Ovary (tissue), 9 donors: ENCODE results near the gene EFCC1. TPM values are rescaled to one million over a fixed set of nuclear protein-coding genes. Genes with fewer than 3 reads are reported as not detected.

Source experiments
- DNase-seq, 5 donors: peaks; one replicate each; pipeline ENCODE4 v3.0.0-alpha.2; 2019 to 2020
- H3K27ac ChIP-seq, 2 donors: fragments of 200-600 bp; one replicate each; pipeline versions ENCODE4 v1.5.1 to v1.8.0; 2019 to 2022
- H3K27me3 ChIP-seq: fragments of 200-600 bp; one replicate; pipeline ENCODE4 v1.8.0; 2022
- H3K36me3 ChIP-seq: fragments of 200-600 bp; sonication (generic); one replicate; pipeline ENCODE4 v1.5.1; 2019
- H3K4me1 ChIP-seq: one replicate; pipeline ENCODE4 v1.8.1; 2013; ENCODE audit warnings: mild to moderate bottlenecking, moderate library complexity; ENCODE audit not compliant: insufficient read depth
- H3K4me3 ChIP-seq: fragments of 200-600 bp; sonication (generic); one replicate; pipeline ENCODE4 v1.5.1; 2017
- H3K9me3 ChIP-seq, 2 donors: fragments of 200-600 bp in 1 of 2; sonication (generic) in 1 of 2; one replicate each; pipeline versions ENCODE4 v1.5.1 to v1.8.1; 2013 to 2019; ENCODE audit warnings: mild to moderate bottlenecking in 1 of 2, moderate library complexity in 1 of 2
- CTCF ChIP-seq, 3 donors: fragments of 450-650 bp in 2 of 3; fragments of 200-600 bp in 1 of 3; IDR thresholded peaks; one replicate each; pipeline versions ENCODE4 v1.5.1 to v1.8.0; 2016 to 2022; ENCODE audit warnings: antibody characterized with exemption in 3 of 3, mild to moderate bottlenecking in 1 of 3
- EP300 ChIP-seq: sonication (generic); formaldehyde crosslinking; IDR thresholded peaks from one replicate; pipeline ENCODE4 v1.6.1; 2017; ENCODE audit warnings: antibody characterized with exemption
- POLR2A ChIP-seq: fragments of 450-650 bp; IDR thresholded peaks from one replicate; pipeline ENCODE4 v1.6.1; 2017; ENCODE audit warnings: antibody characterized with exemption, mild to moderate bottlenecking, moderate library complexity
- whole genome bisulfite sequencing, 3 donors: extraction: QIAGEN DNeasy Blood & Tissue Kit in 1 of 3; methylation state at CpG; one replicate each; pipeline versions ENCODE4 v1.1.5 to v1.1.7; 2013 to 2017; 5-methylcytosine and 5-hydroxymethylcytosine counted together
- intact Hi-C, 4 donors: fragments of 100-400 bp; cut with DNase I; formaldehyde crosslinking; loops; one replicate each; pipeline versions ENCODE4 v1.11.0 to v1.15.1; 2022 to 2023
- polyA plus RNA-seq, 2 donors: library from polyadenylated mRNA; stranded (reverse); fragments of 200-250 nt in 1 of 2; fragments of 350-450 nt in 1 of 2; fragmentation: Illumina TruSeq in 1 of 2; extraction: RNeasy Lipid Tissue Mini Kit (QIAGEN cat#74804) in 1 of 2; gene quantifications; one replicate each; pipeline ENCODE4 v1.2.3, GENCODE V29; 2013 to 2014
- total RNA-seq, 7 donors: library from RNA; depleted of rRNA in 2 of 7; stranded (reverse); fragments of >200 nt in 2 of 7; fragmentation: NEBNext Ultra II Directional in 3 of 7; extraction: Animal tissue kit (Norgen Biotek cat#: 25700) in 3 of 7; gene quantifications; one replicate each; pipeline versions ENCODE4 v1.1.0 to v1.2.4, GENCODE V29; 2016 to 2023
- donor health status: DM: no; HTN: no; CAD: no; lungs with moderate emphysema.
- donor health status: DM: no; HTN: no; CAD: no.
- donor health status: Bipolar disorder and iron deficiency.
- donor health status: DM: yes; HTN: yes; CAD: no.
- donor health status: DM: no; HTN: no; CAD: no.
- donor health status: DM: yes; HTN: yes; CAD: no.

EFCC1 gene
- total and polyA plus RNA-seq, 9 donors, result 3.7 to 15.5 (median 7.8) TPM

GRCh38 chr3:129031476-129032215 lies 30.5 kb downstream of the EFCC1 start:
- intact Hi-C loops, result no loop called here
- Histone ChIP-seq H3K27ac (no peak overlapping the region), H3K4me3 (no peak overlapping the region), H3K36me3 (no peaks in the 10 kb centered on the region), H3K9me3 (no peaks in the 10 kb centered on the region), H3K27me3 (no peaks in the 10 kb centered on the region), H3K4me1 (peaks cover 4% of the 10 kb centered on the region)
- peak in 2 of 5 donors; percentile 11 to 20 for DNase-seq
- TF ChIP-seq POLR2A (no peak), EP300 (no peak), CTCF (IDR thresholded peaks at IDR 0.05) (no peak)
- 76 to 93% (median 78%) methylated on average over 9 to 10 of the region's 10 CpGs for WGBS, 3 donors

DNA sequence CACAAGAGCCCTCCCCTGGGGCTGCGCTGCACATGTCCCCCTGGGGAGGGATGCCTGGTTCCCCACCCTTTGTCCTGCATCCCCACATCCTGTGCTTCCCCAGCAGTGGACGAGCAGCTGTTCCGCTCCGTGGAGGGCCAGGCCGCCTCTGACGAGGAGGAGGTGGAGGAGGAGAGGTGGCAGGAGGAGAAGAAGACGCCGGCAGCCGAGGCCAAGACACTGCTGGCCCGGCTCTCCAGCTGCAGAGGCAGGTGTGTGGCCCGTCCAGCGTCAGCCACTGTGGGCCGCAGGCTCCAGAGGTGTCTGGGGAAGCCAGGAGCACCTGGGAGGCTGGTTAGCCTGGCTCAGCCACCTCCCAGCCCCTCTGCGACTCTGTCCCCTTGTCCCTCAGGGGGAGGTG lies 31.6 kb downstream of the EFCC1 start:
- peak in 1 of 5 donors; percentile 7 for DNase-seq
- no peaks in the 10 kb centered on the region for H3K27me3 ChIP-seq
- H3K4me3 ChIP-seq, result no peak overlapping the region
- H3K9me3 ChIP-seq, result no peaks in the 10 kb centered on the region
- H3K36me3 ChIP-seq, result no peaks in the 10 kb centered on the region
- H3K4me1 ChIP-seq, result no peaks in the 10 kb centered on the region
- intact Hi-C loops, result no loop called here
- H3K27ac ChIP-seq, result no peak overlapping the region
- 78 to 81% (median 80%) methylated on average over 14 of the region's 14 CpGs for WGBS, 3 donors
- no peak for TF ChIP-seq EP300
- TF ChIP-seq POLR2A, result no peak
- no peak for TF ChIP-seq CTCF (IDR thresholded peaks at IDR 0.05)

DNA sequence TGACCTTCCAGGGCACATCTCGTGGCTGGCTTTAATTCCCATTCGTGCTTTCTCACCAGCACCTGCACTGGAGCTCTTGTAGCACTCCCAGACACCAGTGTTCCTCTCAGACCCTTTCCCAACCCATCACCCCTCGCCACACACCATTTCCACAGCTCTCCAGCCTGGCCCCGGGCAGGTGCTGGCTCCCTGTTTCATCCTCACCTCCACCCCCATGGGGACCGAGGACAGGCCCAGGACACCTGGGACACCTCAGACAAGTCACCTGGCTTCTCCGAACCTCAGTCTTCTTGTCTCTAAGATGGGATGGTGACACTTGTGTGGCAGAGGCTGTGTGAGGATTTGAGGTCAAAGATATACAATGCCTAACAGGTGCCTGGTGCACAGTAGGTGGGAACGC lies 32.0 kb downstream of the EFCC1 start:
- Histone ChIP-seq H3K4me3 (no peak overlapping the region), H3K4me1 (no peaks in the 10 kb centered on the region), H3K36me3 (no peaks in the 10 kb centered on the region), H3K9me3 (no peaks in the 10 kb centered on the region), H3K27me3 (no peaks in the 10 kb centered on the region), H3K27ac (no peak overlapping the region)
- no peak for TF ChIP-seq EP300
- no peak for TF ChIP-seq CTCF (IDR thresholded peaks at IDR 0.05)
- no peak for TF ChIP-seq POLR2A
- peak in 1 of 5 donors; percentile 15 for DNase-seq
- WGBS, 3 donors, result 80 to 87% (median 86%) methylated on average over 7 of the region's 7 CpGs
- intact Hi-C loops, result no loop called here

GRCh38 chr3:129033633-129034321 lies 32.7 kb downstream of the EFCC1 start:
- no peaks in the 10 kb centered on the region for H3K9me3 ChIP-seq
- 89 to 91% (median 91%) methylated on average over 12 of the region's 12 CpGs for WGBS, 3 donors
- TF ChIP-seq POLR2A (no peak), CTCF (IDR thresholded peaks at IDR 0.05) (no peak), EP300 (no peak)
- H3K4me3 ChIP-seq, result no peak overlapping the region
- intact Hi-C loops, result no loop called here
- no peaks in the 10 kb centered on the region for H3K4me1 ChIP-seq
- no peaks in the 10 kb centered on the region for H3K27me3 ChIP-seq
- peak in 2 of 5 donors; percentile 6 to 19 for DNase-seq
- H3K27ac ChIP-seq, result no peak overlapping the region
- H3K36me3 ChIP-seq, result no peaks in the 10 kb centered on the region
